GM23338 (cell line): ENCODE results near the gene DPH2. TPM values are rescaled to one million over a fixed set of nuclear protein-coding genes. Genes with fewer than 3 reads are reported as not detected.

ENCODE experiments used
- ATAC-seq: fragments of 200-7000 bp; cut with Tn5 transposase; 3 replicates; pipeline ENCODE4 v1.9.1; 2020
- DNase-seq: peaks from one replicate; pipeline ENCODE4 v3.0.0-alpha.2; 2015; ENCODE audit warnings: low spot score
- H2AFZ ChIP-seq: fragments of 200-600 bp; sonication (generic); 2 replicates; pipeline ENCODE4 v1.8.0; 2016; ENCODE audit warnings: antibody characterized with exemption, mild to moderate bottlenecking, moderate library complexity
- H3F3A ChIP-seq: fragments of 200-600 bp; sonication (generic); replicated peaks from 2 replicates; pipeline ENCODE4 v1.8.0; 2017; ENCODE audit warnings: antibody characterized with exemption, mixed run types, low read depth
- H3K27ac ChIP-seq: fragments of 200-600 bp; sonication (generic); 2 replicates; pipeline ENCODE4 v1.6.1; 2016; ENCODE audit warnings: low read depth
- H3K27me3 ChIP-seq: fragments of 200-600 bp; sonication (generic); 2 replicates; pipeline ENCODE4 v1.8.0; 2016; ENCODE audit warnings: mild to moderate bottlenecking, mixed run types, moderate library complexity; ENCODE audit not compliant: insufficient read depth
- H3K36me3 ChIP-seq: fragments of 200-600 bp; sonication (generic); 2 replicates; pipeline ENCODE4 v1.8.0; 2016; ENCODE audit warnings: mild to moderate bottlenecking; ENCODE audit not compliant: insufficient read depth
- H3K4me1 ChIP-seq: fragments of 200-600 bp; sonication (generic); 2 replicates; pipeline ENCODE4 v1.8.0; 2016; ENCODE audit warnings: mild to moderate bottlenecking, moderate library complexity; ENCODE audit not compliant: insufficient read depth
- H3K4me2 ChIP-seq: fragments of 200-600 bp; sonication (generic); 2 replicates; pipeline ENCODE4 v1.7.1; 2017; ENCODE audit warnings: mixed run types
- H3K4me3 ChIP-seq: fragments of 200-600 bp; sonication (generic); 2 replicates; pipeline ENCODE4 v1.6.1; 2016; ENCODE audit warnings: mixed run types
- H3K79me2 ChIP-seq: fragments of 200-600 bp; sonication (generic); replicated peaks from 2 replicates; pipeline ENCODE4 v1.8.0; 2017; ENCODE audit warnings: mild to moderate bottlenecking; ENCODE audit not compliant: insufficient read depth
- H3K9me2 ChIP-seq: fragments of 200-600 bp; sonication (generic); 2 replicates; pipeline ENCODE4 v1.8.0; 2017; ENCODE audit not compliant: insufficient read depth
- H4K20me1 ChIP-seq: fragments of 200-600 bp; sonication (generic); replicated peaks from 2 replicates; pipeline ENCODE4 v1.8.0; 2017; ENCODE audit warnings: mild to moderate bottlenecking; ENCODE audit not compliant: insufficient read depth
- H3K27ac Mint-ChIP-seq: 2 replicates; pipeline ENCODE4 v1.8.0; 2020; ENCODE audit warnings: inconsistent platforms, mild to moderate bottlenecking, moderate library complexity, mixed read lengths
- H3K27me3 Mint-ChIP-seq: 3 replicates; pipeline ENCODE4 v1.8.0; 2022; ENCODE audit warnings: low read depth, mild to moderate bottlenecking, moderate library complexity, mixed read lengths, inconsistent platforms; ENCODE audit not compliant: insufficient read depth, poor library complexity
- H3K36me3 Mint-ChIP-seq: 3 replicates; pipeline ENCODE4 v1.8.0; 2021; ENCODE audit warnings: low read depth, mild to moderate bottlenecking, inconsistent platforms, moderate library complexity, mixed read lengths
- H3K4me1 Mint-ChIP-seq: 3 replicates; pipeline ENCODE4 v1.8.0; 2020; ENCODE audit warnings: mild to moderate bottlenecking, inconsistent platforms, mixed read lengths
- H3K4me3 Mint-ChIP-seq: 3 replicates; pipeline ENCODE4 v1.8.0; 2021; ENCODE audit warnings: moderate library complexity, mild to moderate bottlenecking, inconsistent platforms, mixed read lengths
- H3K9me3 Mint-ChIP-seq: 3 replicates; pipeline ENCODE4 v1.8.0; 2020; ENCODE audit warnings: moderate library complexity, mild to moderate bottlenecking, inconsistent platforms, mixed read lengths
- CREB1 ChIP-seq: fragments of 250-450 bp; sonication (Bioruptor Pico); IDR thresholded peaks from 2 replicates; pipeline ENCODE4 v1.5.0; 2020; ENCODE audit warnings: low read depth, mild to moderate bottlenecking, moderate library complexity
- CTCF ChIP-seq, 2 experiments: fragments of 200-600 bp in 1 of 2; sonication (generic) in 1 of 2; conservative IDR thresholded peaks; 2 replicates each; pipeline versions ENCODE4 v1.5.1 to v1.6.1; 2016 to 2017; ENCODE audit warnings: antibody characterized with exemption in 2 of 2, low read depth in 2 of 2, mild to moderate bottlenecking in 2 of 2, moderate library complexity in 1 of 2
- ETS1 ChIP-seq: IDR thresholded peaks from 2 replicates; pipeline ENCODE4 v1.6.1; 2016; ENCODE audit warnings: antibody characterized with exemption
- EZH2 ChIP-seq: fragments of 200-600 bp; sonication (generic); IDR thresholded peaks from one replicate; pipeline ENCODE4 v1.8.0; 2017; ENCODE audit warnings: antibody characterized with exemption, mild to moderate bottlenecking, low read depth; ENCODE audit not compliant: unreplicated experiment
- EZH2phosphoT487 ChIP-seq: fragments of 200-600 bp; sonication (generic); IDR thresholded peaks from one replicate; pipeline ENCODE4 v1.8.1; 2018; ENCODE audit warnings: antibody characterized with exemption; ENCODE audit not compliant: unreplicated experiment
- JUNB ChIP-seq: IDR thresholded peaks from one replicate; pipeline ENCODE4 v1.6.1; 2016; ENCODE audit warnings: antibody characterized with exemption; ENCODE audit not compliant: unreplicated experiment
- NANOG ChIP-seq: IDR thresholded peaks from 2 replicates; pipeline ENCODE4 v1.6.1; 2016; ENCODE audit warnings: antibody characterized with exemption, borderline replicate concordance
- POLR2AphosphoS5 ChIP-seq: IDR thresholded peaks from 2 replicates; pipeline ENCODE4 v1.6.1; 2016; ENCODE audit warnings: antibody characterized with exemption, low read depth
- REST ChIP-seq: IDR thresholded peaks from one replicate; pipeline ENCODE4 v1.6.1; 2018; ENCODE audit warnings: antibody characterized with exemption; ENCODE audit not compliant: unreplicated experiment
- STAT1 ChIP-seq: IDR thresholded peaks from one replicate; pipeline ENCODE4 v1.6.1; 2016; ENCODE audit warnings: antibody characterized with exemption; ENCODE audit not compliant: unreplicated experiment
- ZNF114 ChIP-seq: fragments of 250-450 bp; sonication (Bioruptor Pico); IDR thresholded peaks from 2 replicates; pipeline ENCODE4 v1.5.0; 2020; ENCODE audit warnings: mild to moderate bottlenecking, moderate library complexity
- ZNF331 ChIP-seq: fragments of 250-450 bp; sonication (Bioruptor Pico); IDR thresholded peaks from 2 replicates; pipeline ENCODE4 v1.5.0; 2020; ENCODE audit warnings: low read depth, mild to moderate bottlenecking, moderate library complexity
- polyA plus RNA-seq: library from polyadenylated mRNA; unstranded; fragments of >200 nt; fragmentation: Nextera tagmentation; extraction: Ambion mirVana; gene quantifications from 2 replicates; pipeline ENCODE4 v1.2.1, GENCODE V29; 2016
- total RNA-seq: library from RNA; depleted of rRNA; stranded (reverse); fragments of >200 nt; shearing (Covaris generic); gene quantifications from 2 replicates; pipeline ENCODE4 v1.2.3, GENCODE V29; 2014

DPH2 gene
- total and polyA plus RNA-seq, 2 experiments from 2014 or later: 32.1 to 90.3 TPM

GRCh38 chr1:43993206-43993914 is 23.6 kb downstream of the DPH2 start:
- Histone ChIP-seq H3K9me2 (no peaks in the 10 kb centered on the region), H3K4me2 (0 out of 2 replicates have a peak overlapping the region, but pooled peaks have one; percentile 97), H3K4me3 (no peak overlapping the region; the same call in 1 of the 2 replicates), H2AFZ (no peak overlapping the region), H3K36me3 (no peaks in the 10 kb centered on the region), H3F3A (peaks cover 21% of the 10 kb centered on the region), H3K27me3 (peaks cover 11% of the 10 kb centered on the region; the same call in 1 of the 2 replicates), H3K79me2 (no peaks in the 10 kb centered on the region), H4K20me1 (no peaks in the 10 kb centered on the region), H3K27ac (no peak overlapping the region), H3K4me1 (peaks cover 10% of the 10 kb centered on the region)
- DNase-seq (no peak), ATAC-seq (no peak)
- no peak overlapping the region; the same call in 1 of the 3 replicates for H3K4me3 Mint-ChIP-seq
- H3K9me3 Mint-ChIP-seq: no peaks in the 10 kb centered on the region
- TF ChIP-seq CREB1 (CRISPR knock-in tag) (no peak), ZNF331 (no peak), JUNB (no peak), EZH2phosphoT487 (no peak), EZH2 (no peak)
- H3K27me3 Mint-ChIP-seq: peaks cover 46% of the 10 kb centered on the region
- no peak overlapping the region for H3K27ac Mint-ChIP-seq
- peaks cover 8% of the 10 kb centered on the region; the same call in 2 of the 3 replicates for H3K36me3 Mint-ChIP-seq
- peaks cover 31% of the 10 kb centered on the region for H3K4me1 Mint-ChIP-seq

GRCh38 chr1:43994071-43994470 is 24.3 kb downstream of the DPH2 start:
- H3K27me3 ChIP-seq: peaks cover 11% of the 10 kb centered on the region; the same call in 1 of the 2 replicates
- no peaks in the 10 kb centered on the region for H4K20me1 ChIP-seq
- H3F3A ChIP-seq: peaks cover 21% of the 10 kb centered on the region
- H3K79me2 ChIP-seq: no peaks in the 10 kb centered on the region
- H3K36me3 Mint-ChIP-seq: peaks cover 11% of the 10 kb centered on the region; the same call in 2 of the 3 replicates
- no peak overlapping the region; the same call in 2 of the 3 replicates for H3K4me3 Mint-ChIP-seq
- no peak overlapping the region for H3K27ac Mint-ChIP-seq
- no peaks in the 10 kb centered on the region for H3K36me3 ChIP-seq
- no peak for DNase-seq
- H3K4me1 ChIP-seq: peaks cover 10% of the 10 kb centered on the region
- H3K4me1 Mint-ChIP-seq: peaks cover 33% of the 10 kb centered on the region
- H3K27me3 Mint-ChIP-seq: peaks cover 41% of the 10 kb centered on the region
- no peak overlapping the region for H2AFZ ChIP-seq
- no peak overlapping the region for H3K4me2 ChIP-seq
- H3K27ac ChIP-seq: no peak overlapping the region
- ATAC-seq: no peak
- no peaks in the 10 kb centered on the region for H3K9me2 ChIP-seq
- no peaks in the 10 kb centered on the region for H3K9me3 Mint-ChIP-seq
- no peak overlapping the region for H3K4me3 ChIP-seq
- no peak for TF ChIP-seq CREB1 (CRISPR knock-in tag)
- no peak for TF ChIP-seq STAT1
- no peak for TF ChIP-seq EZH2phosphoT487
- TF ChIP-seq ETS1: no peak
- no peak for TF ChIP-seq REST
- no peak for TF ChIP-seq JUNB
- no peak for TF ChIP-seq NANOG
- TF ChIP-seq EZH2: no peak
- TF ChIP-seq CTCF (conservative IDR thresholded peaks at IDR 0.05; ENCODE audit: low read depth in 2 of 2): no peak
- TF ChIP-seq ZNF331: no peak
- no peak for TF ChIP-seq ZNF114 (CRISPR knock-in tag)
- TF ChIP-seq POLR2AphosphoS5: no peak
